Endothelial cell of umbilical vein (primary cell): ENCODE results near the gene TM9SF2. TPM values are rescaled to one million over a fixed set of nuclear protein-coding genes. Genes with fewer than 3 reads are reported as not detected.
A peak's percentile ranks its signal among the peaks of the same experiment; 100 is the strongest.

Experiments
- BruUV-seq: library from RNA; stranded (reverse); fragments of 400-500 nt; replicated peaks from 2 replicates; lab custom pipeline; 2021; lab: Mats Ljungman, UMichigan
- CTCF ChIA-PET: fragments of 300-600, 350-600 bp; sonication (Branson Sonifier 250); formaldehyde crosslinking; loops from one replicate; lab custom pipeline; 2021; ENCODE audit warnings: antibody characterized with exemption, inconsistent platforms; lab: Charles Lee
- POLR2A ChIA-PET: fragments of 300-600, 350-600 bp; sonication (Branson Sonifier 250); formaldehyde crosslinking; loops from one replicate; lab custom pipeline; 2021; ENCODE audit warnings: antibody characterized with exemption, inconsistent platforms; lab: Charles Lee
- DNase-seq: peaks from one replicate; pipeline ENCODE4 v3.0.0-alpha.2; 2011; ENCODE audit warnings: low read depth, low spot score
- FAIRE-seq: peaks from 2 replicates; lab custom pipeline; 2011; peaks lifted over from hg19 to GRCh38; lab: Jason Lieb, UNC
- H2AFZ ChIP-seq: 2 replicates; pipeline ENCODE4 v1.6.0; 2012; ENCODE audit warnings: low read depth, low read length, control low read depth, inconsistent platforms
- H3K27ac ChIP-seq: 2 replicates; pipeline ENCODE4 v1.5.1; 2011; ENCODE audit warnings: low read depth, mild to moderate bottlenecking, control low read depth, low read length, moderate library complexity; ENCODE audit not compliant: insufficient read depth
- H3K27me3 ChIP-seq, 2 experiments: 2 replicates each; pipeline versions ENCODE4 v1.6.0 to v1.6.1; 2011; ENCODE audit warnings: low read length in 2 of 2, mixed read lengths in 1 of 2; ENCODE audit not compliant: control insufficient read depth in 2 of 2, insufficient read depth in 2 of 2
- H3K36me3 ChIP-seq, 2 experiments: 2 replicates in 1 of 2; 3 replicates in 1 of 2; pipeline ENCODE4 v1.5.1; 2011; ENCODE audit warnings: low read length in 2 of 2, mild to moderate bottlenecking in 1 of 2, moderate library complexity in 1 of 2; ENCODE audit not compliant: control insufficient read depth in 2 of 2, insufficient read depth in 2 of 2; ENCODE audit errors: extremely low read depth in 1 of 2
- H3K4me1 ChIP-seq: 3 replicates; pipeline ENCODE4 v1.5.1; 2011; ENCODE audit warnings: mild to moderate bottlenecking, low read length; ENCODE audit not compliant: control insufficient read depth, insufficient read depth; ENCODE audit errors: extremely low read depth
- H3K4me2 ChIP-seq: 2 replicates; pipeline ENCODE4 v1.6.1; 2011; ENCODE audit warnings: low read length, control low read depth, mixed read lengths; ENCODE audit not compliant: insufficient read depth
- H3K4me3 ChIP-seq, 3 experiments: fragments of 200-600 bp in 1 of 3; sonication (generic), shearing (Covaris generic) in 1 of 3; replicated peaks in 1 of 3; 2 replicates each; pipeline ENCODE4 v1.5.1; 2011 to 2016; ENCODE audit warnings: control low read depth in 3 of 3, low read length in 3 of 3, mild to moderate bottlenecking in 2 of 3, inconsistent platforms in 1 of 3, low read depth in 1 of 3, moderate library complexity in 1 of 3; ENCODE audit not compliant: insufficient read depth in 1 of 3
- H3K79me2 ChIP-seq: 2 replicates; pipeline ENCODE4 v1.6.0; 2012; ENCODE audit warnings: low read length, inconsistent platforms; ENCODE audit not compliant: control insufficient read depth, insufficient read depth
- H3K9ac ChIP-seq: replicated peaks from 2 replicates; pipeline ENCODE3; 2011; ENCODE audit warnings: low read length, control low read depth; ENCODE audit not compliant: insufficient read depth; ENCODE audit errors: extremely low read depth
- H3K9me1 ChIP-seq: replicated peaks from 3 replicates; pipeline ENCODE4 v1.6.0; 2011; ENCODE audit warnings: mild to moderate bottlenecking, low read length; ENCODE audit not compliant: control insufficient read depth, insufficient read depth; ENCODE audit errors: extremely low read depth
- H3K9me3 ChIP-seq: replicated peaks from 2 replicates; pipeline ENCODE4 v1.5.1; 2012; ENCODE audit warnings: low read length, inconsistent platforms; ENCODE audit not compliant: control insufficient read depth, insufficient read depth
- H4K20me1 ChIP-seq: replicated peaks from 2 replicates; pipeline ENCODE3; 2011; ENCODE audit warnings: mild to moderate bottlenecking, low read length; ENCODE audit not compliant: control insufficient read depth, insufficient read depth; ENCODE audit errors: extremely low read depth
- EZH2 ChIP-seq: IDR thresholded peaks from 2 replicates; pipeline ENCODE4 v1.6.1; 2012; ENCODE audit warnings: borderline replicate concordance, low read depth, mild to moderate bottlenecking, moderate library complexity, low read length, inconsistent platforms; ENCODE audit not compliant: severe bottlenecking
- FOS ChIP-seq: IDR thresholded peaks from 2 replicates; pipeline ENCODE4 v1.6.1; 2011; ENCODE audit warnings: mild to moderate bottlenecking, low read length, moderate library complexity, borderline replicate concordance; ENCODE audit not compliant: insufficient read depth
- GATA2 ChIP-seq: IDR thresholded peaks from 2 replicates; pipeline ENCODE4 v1.7.0; 2011; ENCODE audit warnings: low read depth, mild to moderate bottlenecking, moderate library complexity, mixed read lengths, low read length; ENCODE audit not compliant: insufficient read length, insufficient read depth
- JUN ChIP-seq: IDR thresholded peaks from 2 replicates; pipeline ENCODE4 v1.6.1; 2011; ENCODE audit warnings: borderline replicate concordance, low read depth; ENCODE audit not compliant: insufficient read length, insufficient read depth
- MYC ChIP-seq: IDR thresholded peaks from one replicate; pipeline ENCODE4 v1.6.1; 2011; ENCODE audit warnings: mild to moderate bottlenecking, low read depth, low read length
- POLR2A ChIP-seq: IDR thresholded peaks from 2 replicates; pipeline ENCODE4 v1.6.1; 2012; ENCODE audit warnings: low read depth, mild to moderate bottlenecking, control low read depth, low read length
- POLR2AphosphoS5 ChIP-seq: IDR thresholded peaks from 2 replicates; pipeline ENCODE4 v1.6.1; 2012; ENCODE audit warnings: low read depth, mild to moderate bottlenecking, control low read depth, low read length, moderate library complexity; ENCODE audit not compliant: insufficient read depth
- dilution Hi-C: fragments of 300-500 bp; cut with MboI; formaldehyde crosslinking; loops from one replicate; pipeline ENCODE4 v1.15.0; 2019; ENCODE audit warnings: low sequenced_read_pairs; ENCODE audit not compliant: extremely low pct_ligation_motif_present
- intact Hi-C: fragments of 100-400 bp; cut with micrococcal nuclease; formaldehyde crosslinking; loops from one replicate; pipeline ENCODE4 v1.10.0; 2022
- polyA plus RNA-seq, 4 experiments: library from polyadenylated mRNA; depleted of rRNA in 3 of 4; stranded (reverse) in 3 of 4; unstranded in 1 of 4; fragments of >200 nt; gene quantifications; 2 replicates each; pipeline versions ENCODE4 v1.2.1 to v1.2.3, GENCODE V29; 2011 to 2012; ENCODE audit warnings: missing spikeins in 1 of 4
- total RNA-seq: library from RNA; stranded (reverse); gene quantifications from 2 replicates; pipeline ENCODE4 v1.2.3, GENCODE V29; 2021
- TF ChIP-seq, protein P1 (sequence below): IDR thresholded peaks from 2 replicates; pipeline ENCODE4 v1.6.1; 2011; ENCODE audit not compliant: insufficient read depth, insufficient read length
- TF ChIP-seq, protein P2 (sequence below), 2 donors: IDR thresholded peaks; 1 replicate in 1 of 2; 2 replicates in 1 of 2; pipeline ENCODE4 v1.5.1; 2011; ENCODE audit warnings: low read length in 2 of 2, mild to moderate bottlenecking in 2 of 2, moderate library complexity in 2 of 2, control low read depth in 1 of 2, inconsistent platforms in 1 of 2, low read depth in 1 of 2; ENCODE audit not compliant: insufficient read depth in 1 of 2; ENCODE audit errors: extremely low read depth in 1 of 2

TM9SF2 gene
- total and polyA plus RNA-seq, 2 donors (not counting 3 experiments of a cell fraction or from before 2014, with no cell fraction given): 76.0 to 90.0 TPM

DNA sequence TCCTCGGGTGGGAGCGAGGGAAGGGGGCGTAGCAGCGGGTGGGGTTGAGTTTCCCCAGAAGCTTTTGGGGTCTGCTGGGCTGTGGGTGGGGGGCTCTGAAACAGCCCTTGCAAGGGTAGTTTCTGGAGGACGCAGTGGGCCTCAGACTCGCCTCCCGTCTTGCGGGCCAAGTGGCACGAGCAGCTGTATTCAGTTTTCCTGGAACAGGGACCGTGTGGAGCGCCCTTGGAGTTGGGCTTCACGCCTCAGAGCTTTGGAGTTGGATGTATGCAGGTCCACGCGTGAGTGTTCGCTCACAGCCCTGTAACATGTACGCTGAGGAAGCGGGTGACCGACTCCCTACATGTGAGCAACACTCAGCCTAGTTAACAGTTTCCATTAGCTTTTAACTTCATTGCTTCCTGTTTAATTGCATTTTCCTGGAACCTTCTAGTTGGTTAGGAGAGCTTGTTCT is 603 bp downstream of the TM9SF2 start:
- TF ChIP-seq MYC (no peak), EZH2 (no peak), POLR2AphosphoS5 (no peak), GATA2 (no peak), JUN (no peak), POLR2A (no peak), FOS (no peak)
- TF ChIP-seq, protein P1, sequence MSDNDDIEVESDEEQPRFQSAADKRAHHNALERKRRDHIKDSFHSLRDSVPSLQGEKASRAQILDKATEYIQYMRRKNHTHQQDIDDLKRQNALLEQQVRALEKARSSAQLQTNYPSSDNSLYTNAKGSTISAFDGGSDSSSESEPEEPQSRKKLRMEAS: no peak
- TF ChIP-seq, protein P2, sequence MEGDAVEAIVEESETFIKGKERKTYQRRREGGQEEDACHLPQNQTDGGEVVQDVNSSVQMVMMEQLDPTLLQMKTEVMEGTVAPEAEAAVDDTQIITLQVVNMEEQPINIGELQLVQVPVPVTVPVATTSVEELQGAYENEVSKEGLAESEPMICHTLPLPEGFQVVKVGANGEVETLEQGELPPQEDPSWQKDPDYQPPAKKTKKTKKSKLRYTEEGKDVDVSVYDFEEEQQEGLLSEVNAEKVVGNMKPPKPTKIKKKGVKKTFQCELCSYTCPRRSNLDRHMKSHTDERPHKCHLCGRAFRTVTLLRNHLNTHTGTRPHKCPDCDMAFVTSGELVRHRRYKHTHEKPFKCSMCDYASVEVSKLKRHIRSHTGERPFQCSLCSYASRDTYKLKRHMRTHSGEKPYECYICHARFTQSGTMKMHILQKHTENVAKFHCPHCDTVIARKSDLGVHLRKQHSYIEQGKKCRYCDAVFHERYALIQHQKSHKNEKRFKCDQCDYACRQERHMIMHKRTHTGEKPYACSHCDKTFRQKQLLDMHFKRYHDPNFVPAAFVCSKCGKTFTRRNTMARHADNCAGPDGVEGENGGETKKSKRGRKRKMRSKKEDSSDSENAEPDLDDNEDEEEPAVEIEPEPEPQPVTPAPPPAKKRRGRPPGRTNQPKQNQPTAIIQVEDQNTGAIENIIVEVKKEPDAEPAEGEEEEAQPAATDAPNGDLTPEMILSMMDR (IDR thresholded peaks at IDR 0.05; ENCODE audit: extremely low read depth in 1 of 2, insufficient read depth in 1 of 2, low read depth in 1 of 2, low read length in 2 of 2): no peak
- peaks cover 2% of the 10 kb centered on the region for H4K20me1 ChIP-seq
- no peaks in the 10 kb centered on the region for H3K36me3 ChIP-seq
- H3K4me2 ChIP-seq: peak overlapping the region; percentile 91
- peak overlapping the region; percentile 91 to 96 (median 91) for H3K4me3 ChIP-seq
- POLR2A ChIA-PET: interaction anchor here (0.7 kb wide), 1 partner anchor 1194 kb away, joined by 3 read pairs; no protein-coding TSS in a partner anchor
- H2AFZ ChIP-seq: peak overlapping the region; percentile 94
- DNase-seq: peak; percentile 48
- CTCF ChIA-PET: interaction anchor here (0.8 to 3.7 kb wide), 7 partner anchors 10 to 232 kb away, joined by 3 to 16 read pairs (median 3); partner anchors contain the start of gene CLYBL
- H3K27me3 ChIP-seq: no peaks in the 10 kb centered on the region
- intact Hi-C loops (loop anchor here (2.0 kb wide), 1 partner anchor 187 kb away; no protein-coding TSS in a partner anchor), dilution Hi-C loops (no loop called here)
- H3K9me1 ChIP-seq: no peaks in the 10 kb centered on the region
- H3K9me3 ChIP-seq: no peaks in the 10 kb centered on the region
- peaks cover 48% of the 10 kb centered on the region for H3K79me2 ChIP-seq
- peaks cover 35% of the 10 kb centered on the region for H3K4me1 ChIP-seq
- no TSS peak for BruUV-seq
- H3K27ac ChIP-seq: peak overlapping the region; percentile 68
- peak overlapping the region; percentile 84 for H3K9ac ChIP-seq
- FAIRE-seq: peak; percentile 46
